ENCODE measurements around the gene USP44. TPM values are rescaled to one million over a fixed set of nuclear protein-coding genes. Genes with fewer than 3 reads are reported as not detected.

USP44 gene
- total RNA-seq, 1 experiment from 2014 or later = 0.17 TPM

DNA sequence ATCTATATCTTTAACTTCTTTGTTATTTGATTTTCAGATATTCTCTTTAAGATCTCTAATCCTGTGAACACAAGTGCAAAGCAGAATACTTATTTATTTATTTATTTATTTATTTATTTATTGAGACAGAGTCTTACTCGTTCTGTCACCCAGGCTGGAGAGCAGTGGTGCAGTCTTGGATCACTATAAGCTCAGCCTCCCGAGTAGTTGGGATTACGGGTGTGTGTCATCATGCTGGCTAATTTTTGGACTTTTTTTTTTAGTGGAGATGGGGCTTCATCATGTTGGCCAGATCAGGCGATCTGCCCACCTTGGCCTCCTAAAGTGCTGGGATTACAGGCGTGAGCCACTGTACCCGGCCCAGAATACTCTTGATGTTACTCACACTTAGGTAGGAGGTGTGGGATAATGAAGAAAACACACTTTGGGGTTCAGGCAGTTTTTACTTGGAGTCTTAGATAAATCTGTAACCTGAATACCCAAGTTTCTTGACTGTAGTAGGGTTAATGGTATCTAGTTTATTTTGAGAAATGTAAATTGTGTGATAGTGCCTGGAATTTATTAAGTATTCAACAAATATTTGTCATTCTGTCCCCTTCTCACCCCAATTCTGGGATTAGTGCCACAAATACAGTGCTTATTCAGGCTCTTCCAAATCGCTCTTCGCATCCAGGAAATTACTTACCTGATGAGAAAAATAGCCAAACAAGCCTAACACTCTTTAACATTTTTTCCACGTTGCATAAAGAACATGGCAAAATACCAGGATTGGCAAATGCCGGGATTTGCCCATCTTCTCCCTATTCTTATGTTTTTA, 44.4 kb downstream of the USP44 start (continued):
- TF ChIP-seq ELF1 (IDR thresholded peaks at IDR 0.05; ENCODE audit: borderline replicate concordance, low read depth) (no peak), CBX3 (IDR thresholded peaks at IDR 0.05; ENCODE audit: low read depth) (no peak), POLR2AphosphoS5 (IDR thresholded peaks at IDR 0.05; ENCODE audit: low read depth, low read length) (no peak), JUND (IDR thresholded peaks at IDR 0.05) (no peak), ZFX (IDR thresholded peaks at IDR 0.05) (no peak), YY1 (IDR thresholded peaks at IDR 0.05; ENCODE audit: extremely low read depth, insufficient replicate concordance, low read depth, low read length) (no peak)

DNA sequence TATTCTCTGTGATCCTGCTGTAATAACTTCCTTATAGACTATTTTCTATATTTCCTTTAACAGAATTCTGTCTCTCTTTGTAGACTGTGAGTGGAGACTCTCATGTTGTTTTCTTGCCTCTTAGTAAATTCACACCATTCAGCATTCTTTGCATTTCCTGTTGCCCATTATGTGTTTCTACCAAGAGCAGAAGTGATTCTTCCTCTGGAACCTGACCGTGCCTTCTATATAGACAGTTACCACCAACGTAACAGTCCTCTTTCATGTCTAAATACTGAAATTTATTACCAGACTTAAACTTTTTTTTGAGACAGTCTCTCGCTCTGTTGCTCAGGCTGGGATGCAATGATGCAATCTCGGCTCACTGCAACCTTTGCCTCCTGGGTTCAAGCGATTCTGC, 46.2 kb downstream of the USP44 start:
- Histone ChIP-seq H3K36me3 (ENCODE audit: control insufficient read depth in 1 of 2, insufficient read depth in 2 of 2, low read length in 2 of 2) (peaks cover 20 to 51% of the 10 kb centered on the region in 2 experiments), H3K4me2 (ENCODE audit: low read length) (no peak overlapping the region), H3K27me3 (ENCODE audit: insufficient read depth, low read length) (no peaks in the 10 kb centered on the region), H4K20me1 (ENCODE audit: insufficient read depth) (peaks cover 23% of the 10 kb centered on the region), H3K79me2 (ENCODE audit: insufficient read depth, low read length) (peaks cover 85% of the 10 kb centered on the region), H3K27ac (ENCODE audit: low read depth, low read length) (no peak overlapping the region), H3K4me3 (replicated peaks in 1 of 2; ENCODE audit: low read depth in 1 of 2, low read length in 2 of 2) (no peak overlapping the region), H3K9me2 (ENCODE audit: insufficient read depth) (no peaks in the 10 kb centered on the region), H3K9me3 (ENCODE audit: control insufficient read depth in 1 of 2, insufficient read depth in 1 of 2, low read depth in 1 of 2, low read length in 2 of 2) (no peaks in the 10 kb centered on the region), H3K9ac (ENCODE audit: low read length) (no peak overlapping the region), H2AFZ (ENCODE audit: low read depth, low read length, poor library complexity, severe bottlenecking) (no peak overlapping the region), H3K4me1 (ENCODE audit: control insufficient read depth in 1 of 2, insufficient read depth in 2 of 2, low read length in 2 of 2) (no peaks in the 10 kb centered on the region)
- POLR2A ChIA-PET = no interaction called here
- RAD21 ChIA-PET (ENCODE audit: low non-redundant PET in 1 of 2, low total read pairs in 2 of 2, uncharacterized antibody in 2 of 2, unreplicated experiment in 2 of 2) = no interaction called here
- TF ChIP-seq EZH2 (IDR thresholded peaks at IDR 0.05) (no peak), EZH2phosphoT487 (IDR thresholded peaks at IDR 0.05; ENCODE audit: borderline replicate concordance) (no peak), RAD21 (IDR thresholded peaks at IDR 0.05; ENCODE audit: low read depth) (no peak), SP1 (IDR thresholded peaks at IDR 0.05; ENCODE audit: low read depth) (no peak), SRF (IDR thresholded peaks at IDR 0.05; ENCODE audit: low read depth) (no peak), CEBPB (IDR thresholded peaks at IDR 0.05; ENCODE audit: low read depth) (no peak), YY1 (IDR thresholded peaks at IDR 0.05; ENCODE audit: extremely low read depth, insufficient replicate concordance, low read depth, low read length) (no peak), ZFX (IDR thresholded peaks at IDR 0.05) (no peak), SIN3A (IDR thresholded peaks at IDR 0.05; ENCODE audit: low read depth) (no peak), FOSL1 (IDR thresholded peaks at IDR 0.05; ENCODE audit: low read depth) (no peak), POLR2A (IDR thresholded peaks at IDR 0.05; ENCODE audit: borderline replicate concordance, extremely low read depth, insufficient read depth, insufficient read length) (no peak), POLR2AphosphoS5 (IDR thresholded peaks at IDR 0.05; ENCODE audit: low read depth, low read length) (no peak), EGR1 (IDR thresholded peaks at IDR 0.05; ENCODE audit: low read depth) (no peak)
- TF ChIP-seq, protein P1, sequence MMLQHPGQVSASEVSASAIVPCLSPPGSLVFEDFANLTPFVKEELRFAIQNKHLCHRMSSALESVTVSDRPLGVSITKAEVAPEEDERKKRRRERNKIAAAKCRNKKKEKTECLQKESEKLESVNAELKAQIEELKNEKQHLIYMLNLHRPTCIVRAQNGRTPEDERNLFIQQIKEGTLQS (IDR thresholded peaks at IDR 0.05) = no peak
- TF ChIP-seq, protein P2, sequence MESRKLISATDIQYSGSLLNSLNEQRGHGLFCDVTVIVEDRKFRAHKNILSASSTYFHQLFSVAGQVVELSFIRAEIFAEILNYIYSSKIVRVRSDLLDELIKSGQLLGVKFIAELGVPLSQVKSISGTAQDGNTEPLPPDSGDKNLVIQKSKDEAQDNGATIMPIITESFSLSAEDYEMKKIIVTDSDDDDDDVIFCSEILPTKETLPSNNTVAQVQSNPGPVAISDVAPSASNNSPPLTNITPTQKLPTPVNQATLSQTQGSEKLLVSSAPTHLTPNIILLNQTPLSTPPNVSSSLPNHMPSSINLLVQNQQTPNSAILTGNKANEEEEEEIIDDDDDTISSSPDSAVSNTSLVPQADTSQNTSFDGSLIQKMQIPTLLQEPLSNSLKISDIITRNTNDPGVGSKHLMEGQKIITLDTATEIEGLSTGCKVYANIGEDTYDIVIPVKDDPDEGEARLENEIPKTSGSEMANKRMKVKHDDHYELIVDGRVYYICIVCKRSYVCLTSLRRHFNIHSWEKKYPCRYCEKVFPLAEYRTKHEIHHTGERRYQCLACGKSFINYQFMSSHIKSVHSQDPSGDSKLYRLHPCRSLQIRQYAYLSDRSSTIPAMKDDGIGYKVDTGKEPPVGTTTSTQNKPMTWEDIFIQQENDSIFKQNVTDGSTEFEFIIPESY (IDR thresholded peaks at IDR 0.05; ENCODE audit: extremely low read depth, insufficient replicate concordance, low read length) = no peak
- TF ChIP-seq, protein P3, sequence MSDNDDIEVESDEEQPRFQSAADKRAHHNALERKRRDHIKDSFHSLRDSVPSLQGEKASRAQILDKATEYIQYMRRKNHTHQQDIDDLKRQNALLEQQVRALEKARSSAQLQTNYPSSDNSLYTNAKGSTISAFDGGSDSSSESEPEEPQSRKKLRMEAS (IDR thresholded peaks at IDR 0.05) = no peak
- CTCF ChIA-PET = no interaction called here
- no peak for ATAC-seq
- BruUV-seq (replicated peaks) = no TSS peak
- intact Hi-C loops (cut with micrococcal nuclease) = no loop called here
- no peak for DNase-seq (ENCODE audit: low read depth, low spot score)
